ENCODE data around the gene TBPL1. TPM values are rescaled to one million over a fixed set of nuclear protein-coding genes. Genes with fewer than 3 reads are reported as not detected.

The TBPL1 gene
- total and polyA plus RNA-seq, 4 donors, result 5.4 to 34.6 (median 11.5) TPM

- no peaks in the 10 kb centered on the region for H3K36me3 ChIP-seq (ENCODE audit: control insufficient read depth in 4 of 4, insufficient read depth in 3 of 4, low read depth in 1 of 4, low read length in 3 of 4)
- TF ChIP-seq RAD21 (IDR thresholded peaks at IDR 0.05) (no peak), MAX (IDR thresholded peaks at IDR 0.05) (no peak), TAF1 (conservative IDR thresholded peaks at IDR 0.05) (no peak), ZBTB33 (IDR thresholded peaks at IDR 0.05) (no peak)
Measured at GRCh38 chr6:134000443-134000842, 47.4 kb downstream of the TBPL1 start.

GRCh38 chr6:134002821-134003220, 49.8 kb downstream of the TBPL1 start:
- Histone ChIP-seq H3K4me3 (ENCODE audit: low read depth in 1 of 3, low read length in 3 of 3) (no peak overlapping the region), H3K9ac (ENCODE audit: low read depth in 1 of 2, low read length in 2 of 2) (no peak overlapping the region), H3K9me3 (ENCODE audit: control insufficient read depth in 4 of 4, low read length in 3 of 4) (no peaks in the 10 kb centered on the region), H3K27ac (ENCODE audit: low read depth in 1 of 2, low read length in 2 of 2) (no peak overlapping the region), H3K4me1 (ENCODE audit: control insufficient read depth in 4 of 4, insufficient read depth in 4 of 4, low read length in 3 of 4) (peaks cover 0 to 8% (median 2%) of the 10 kb centered on the region in 4 donors), H3K36me3 (ENCODE audit: control insufficient read depth in 4 of 4, insufficient read depth in 3 of 4, low read depth in 1 of 4, low read length in 3 of 4) (no peaks in the 10 kb centered on the region), H3K27me3 (ENCODE audit: control insufficient read depth in 4 of 4, insufficient read depth in 4 of 4, low read length in 3 of 4) (no peaks in the 10 kb centered on the region)
- DNase-seq (ENCODE audit: low spot score), result no peak
- 88% methylated on average over 5 of the region's 5 CpGs for whole genome bisulfite sequencing
- TF ChIP-seq RAD21 (IDR thresholded peaks at IDR 0.05), result no peak
- TF ChIP-seq FOXA2 (IDR thresholded peaks at IDR 0.05), result no peak
- TF ChIP-seq NR2F2 (IDR thresholded peaks at IDR 0.05), result no peak
- TF ChIP-seq ZBTB33 (IDR thresholded peaks at IDR 0.05), result no peak
- TF ChIP-seq HNF4A (conservative IDR thresholded peaks at IDR 0.05), result no peak
- TF ChIP-seq RXRA (IDR thresholded peaks at IDR 0.05), result no peak
- no peak for TF ChIP-seq YY1 (IDR thresholded peaks at IDR 0.05)
- no peak for TF ChIP-seq TAF1 (conservative IDR thresholded peaks at IDR 0.05)
- no peak for TF ChIP-seq MAX (IDR thresholded peaks at IDR 0.05)
- TF ChIP-seq FOXA1 (IDR thresholded peaks at IDR 0.05), result no peak
- TF ChIP-seq REST (IDR thresholded peaks at IDR 0.05), result no peak
- no peak for TF ChIP-seq ATF3 (IDR thresholded peaks at IDR 0.05)
- TF ChIP-seq EGR1 (IDR thresholded peaks at IDR 0.05; ENCODE audit: low read depth in 2 of 2), result no peak
- no peak for TF ChIP-seq GABPA (IDR thresholded peaks at IDR 0.05 in 1 of 2, conservative IDR thresholded peaks at IDR 0.05 in 1 of 2)
- no peak for TF ChIP-seq SP1 (IDR thresholded peaks at IDR 0.05)
- no peak for TF ChIP-seq JUND (IDR thresholded peaks at IDR 0.05)
- no peak for TF ChIP-seq HNF4G (IDR thresholded peaks at IDR 0.05)
- TF ChIP-seq CTCF (IDR thresholded peaks at IDR 0.05; ENCODE audit: low read depth, low read length, missing input control), result no peak

More at GRCh38 chr6:134000443-134000842, 47.4 kb downstream of the TBPL1 start:
- Histone ChIP-seq H3K27me3 (ENCODE audit: control insufficient read depth in 4 of 4, insufficient read depth in 4 of 4, low read length in 3 of 4) (no peaks in the 10 kb centered on the region), H3K4me3 (ENCODE audit: low read depth in 1 of 3, low read length in 3 of 3) (no peak overlapping the region), H3K27ac (ENCODE audit: low read depth in 1 of 2, low read length in 2 of 2) (no peak overlapping the region), H3K9me3 (ENCODE audit: control insufficient read depth in 4 of 4, low read length in 3 of 4) (no peaks in the 10 kb centered on the region), H3K4me1 (ENCODE audit: control insufficient read depth in 4 of 4, insufficient read depth in 4 of 4, low read length in 3 of 4) (peaks cover 0 to 8% (median 2%) of the 10 kb centered on the region in 4 donors), H3K9ac (ENCODE audit: low read depth in 1 of 2, low read length in 2 of 2) (no peak overlapping the region)
- no peak for DNase-seq (ENCODE audit: low spot score)
- 63% methylated on average over 3 of the region's 3 CpGs for WGBS

Data from liver (tissue), 9 donors.